ENCODE results near the gene IL1F10.

DNA sequence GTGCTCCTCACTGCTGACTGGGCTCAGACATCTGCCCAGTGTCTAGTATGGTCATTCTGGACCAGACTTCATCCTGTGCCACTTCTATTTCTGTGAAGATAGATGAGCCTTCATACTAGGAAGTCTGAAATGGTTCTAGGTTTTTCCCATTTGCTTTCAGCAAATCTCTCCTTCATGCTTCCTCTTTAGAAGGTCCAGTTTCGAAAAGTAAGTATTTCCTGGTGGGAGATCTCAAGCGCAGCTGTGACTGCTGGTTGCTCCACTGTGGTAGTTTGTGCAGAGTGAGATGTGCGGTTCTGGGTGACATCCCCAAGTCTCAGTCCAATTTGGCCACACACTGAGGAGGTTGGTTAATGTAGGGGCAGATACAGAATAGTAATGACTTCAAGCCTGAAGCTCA is 29.5 kb upstream of the IL1F10 start:
- TF ChIP-seq, protein P1, sequence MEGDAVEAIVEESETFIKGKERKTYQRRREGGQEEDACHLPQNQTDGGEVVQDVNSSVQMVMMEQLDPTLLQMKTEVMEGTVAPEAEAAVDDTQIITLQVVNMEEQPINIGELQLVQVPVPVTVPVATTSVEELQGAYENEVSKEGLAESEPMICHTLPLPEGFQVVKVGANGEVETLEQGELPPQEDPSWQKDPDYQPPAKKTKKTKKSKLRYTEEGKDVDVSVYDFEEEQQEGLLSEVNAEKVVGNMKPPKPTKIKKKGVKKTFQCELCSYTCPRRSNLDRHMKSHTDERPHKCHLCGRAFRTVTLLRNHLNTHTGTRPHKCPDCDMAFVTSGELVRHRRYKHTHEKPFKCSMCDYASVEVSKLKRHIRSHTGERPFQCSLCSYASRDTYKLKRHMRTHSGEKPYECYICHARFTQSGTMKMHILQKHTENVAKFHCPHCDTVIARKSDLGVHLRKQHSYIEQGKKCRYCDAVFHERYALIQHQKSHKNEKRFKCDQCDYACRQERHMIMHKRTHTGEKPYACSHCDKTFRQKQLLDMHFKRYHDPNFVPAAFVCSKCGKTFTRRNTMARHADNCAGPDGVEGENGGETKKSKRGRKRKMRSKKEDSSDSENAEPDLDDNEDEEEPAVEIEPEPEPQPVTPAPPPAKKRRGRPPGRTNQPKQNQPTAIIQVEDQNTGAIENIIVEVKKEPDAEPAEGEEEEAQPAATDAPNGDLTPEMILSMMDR (IDR thresholded peaks at IDR 0.05), result no peak
- TF ChIP-seq EP300 (IDR thresholded peaks at IDR 0.05), result no peak

All from ovary (tissue), 3 donors.